ENCODE measurements around the gene CIP2A. TPM values are rescaled to one million over a fixed set of nuclear protein-coding genes. Genes with fewer than 3 reads are reported as not detected.

CIP2A gene
- total and polyA plus RNA-seq, 2 of the 4 experiments (the other 2 are of a cell fraction): 8.5 to 27.8 TPM

GRCh38 chr3:108578064-108578463 is 11.2 kb downstream of the CIP2A start:
- no peak overlapping the region for H4K5ac ChIP-seq (ENCODE audit: low read depth, low read length)
- dilution Hi-C loops (cut with HindIII; ENCODE audit: low sequenced_read_pairs, unreplicated experiment): no loop called here
- H3K9me3 ChIP-seq (ENCODE audit: control insufficient read depth, insufficient read depth, low read length): no peaks in the 10 kb centered on the region
- peaks cover 2 to 9% of the 10 kb centered on the region in 2 experiments; a peak in 2 of 4 replicates for H3K79me1 ChIP-seq (ENCODE audit: low read depth in 1 of 2, low read length in 2 of 2)
- H2AFZ ChIP-seq (replicated peaks; ENCODE audit: low read length, poor library complexity): no peak overlapping the region
- no TSS peak for BruUV-seq (replicated peaks)
- no peaks in the 10 kb centered on the region for H4K20me1 ChIP-seq (ENCODE audit: insufficient read depth, low read length)
- no peak overlapping the region for H2BK20ac ChIP-seq (ENCODE audit: low read depth, low read length)
- no peak overlapping the region for H3K9ac ChIP-seq (ENCODE audit: low read depth, low read length)
- H3K56ac ChIP-seq (ENCODE audit: extremely low read depth, insufficient read depth, low read length): no peak overlapping the region
- H3K36me3 ChIP-seq (ENCODE audit: control insufficient read depth, insufficient read depth, low read length): peaks cover 6% of the 10 kb centered on the region; the same call in 1 of the 2 replicates
- no peak overlapping the region for H2BK15ac ChIP-seq (ENCODE audit: low read depth, low read length)
- no CpG with 5 or more reads among the region's 2 CpGs for WGBS, 2 experiments (ENCODE audit: extremely low coverage in 2 of 2, insufficient read length in 1 of 2)
- ChIA-PET CTCF (no interaction called here), POLR2A (ENCODE audit: unreplicated experiment) (no interaction called here)
- H3K4me1 ChIP-seq (ENCODE audit: control insufficient read depth, insufficient read depth, low read length): no peaks in the 10 kb centered on the region
- no peak overlapping the region for H2AK9ac ChIP-seq (replicated peaks; ENCODE audit: low read depth, low read length, poor library complexity)
- DNase-seq: no peak
- H3K4ac ChIP-seq (ENCODE audit: low read depth, low read length): no peak overlapping the region
- no peak overlapping the region for H3K14ac ChIP-seq (replicated peaks; ENCODE audit: low read depth, low read length)
- no peak overlapping the region for H4K8ac ChIP-seq (ENCODE audit: low read depth in 2 of 2, low read length in 2 of 2)
- in situ Hi-C loops (cut with MboI; ENCODE audit: low sequenced_read_pairs): no loop called here
- no peak overlapping the region for H4K91ac ChIP-seq (ENCODE audit: insufficient read depth, low read depth, low read length)
- H3K9me1 ChIP-seq (ENCODE audit: insufficient read depth, low read length): no peaks in the 10 kb centered on the region
- no peak for ATAC-seq (ENCODE audit: low read depth)
- no peak overlapping the region for H3K4me3 ChIP-seq (ENCODE audit: insufficient read depth, low read depth, low read length)
- TF ChIP-seq MAFK (IDR thresholded peaks at IDR 0.05; ENCODE audit: low read depth, low read length): peak; percentile 71
- no peak for TF ChIP-seq FOS (IDR thresholded peaks at IDR 0.05; ENCODE audit: low read depth, low read length)
- H3K27me3 ChIP-seq (ENCODE audit: control insufficient read depth, insufficient read depth, low read length): no peaks in the 10 kb centered on the region
- intact Hi-C loops (cut with micrococcal nuclease): no loop called here
- no peak overlapping the region for H3K18ac ChIP-seq (ENCODE audit: low read depth, low read length)
- no peak overlapping the region for H3K4me2 ChIP-seq (ENCODE audit: low read depth, low read length)
- H3K23ac ChIP-seq (ENCODE audit: low read depth, low read length): no peak overlapping the region
- H3K27ac ChIP-seq (ENCODE audit: insufficient read depth, low read length): no peak overlapping the region
- H2BK5ac ChIP-seq (ENCODE audit: low read depth, low read length, poor library complexity, severe bottlenecking): no peak overlapping the region
- H2BK120ac ChIP-seq (ENCODE audit: low read depth, low read length): no peak overlapping the region
- no peak overlapping the region for H2AK5ac ChIP-seq (ENCODE audit: low read depth, low read length)
